COLO668 (cell line): ENCODE results near the gene RBX1.
A peak's percentile ranks its signal among the peaks of the same experiment; 100 is the strongest.

Source experiments
- DNase-seq: peaks from one replicate; lab custom pipeline; 2025; ENCODE audit not compliant: unreplicated experiment; lab: John Stamatoyannopoulos, UW

RBX1 gene

DNA sequence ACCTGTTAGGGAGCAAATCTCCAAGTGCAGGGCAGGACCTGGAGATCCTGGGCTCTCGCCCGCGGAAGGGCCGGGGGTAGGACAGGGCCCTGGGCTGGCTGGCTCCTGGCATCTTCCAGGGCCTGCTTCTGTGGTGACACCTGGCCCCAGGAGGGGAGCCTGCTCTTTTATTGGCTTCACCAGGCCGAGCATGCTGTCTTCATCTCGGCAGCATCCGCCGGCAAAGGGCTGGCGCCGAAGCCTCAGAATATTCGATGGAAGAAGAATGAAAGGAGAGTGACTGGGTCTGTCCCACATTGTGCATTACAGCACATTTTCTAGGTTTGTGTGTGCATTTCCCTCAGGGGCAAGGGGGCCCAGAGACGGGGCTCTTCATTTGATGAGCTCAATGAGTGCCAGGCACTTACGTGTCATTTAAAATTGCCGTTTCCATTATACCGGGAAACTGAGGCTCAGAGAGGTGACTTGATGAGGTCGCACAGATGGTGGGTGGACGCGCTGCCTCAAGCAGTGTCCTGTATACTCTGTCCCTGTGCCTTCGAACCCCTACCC is 70.0 kb downstream of the RBX1 start:
- no peak for DNase-seq

DNA sequence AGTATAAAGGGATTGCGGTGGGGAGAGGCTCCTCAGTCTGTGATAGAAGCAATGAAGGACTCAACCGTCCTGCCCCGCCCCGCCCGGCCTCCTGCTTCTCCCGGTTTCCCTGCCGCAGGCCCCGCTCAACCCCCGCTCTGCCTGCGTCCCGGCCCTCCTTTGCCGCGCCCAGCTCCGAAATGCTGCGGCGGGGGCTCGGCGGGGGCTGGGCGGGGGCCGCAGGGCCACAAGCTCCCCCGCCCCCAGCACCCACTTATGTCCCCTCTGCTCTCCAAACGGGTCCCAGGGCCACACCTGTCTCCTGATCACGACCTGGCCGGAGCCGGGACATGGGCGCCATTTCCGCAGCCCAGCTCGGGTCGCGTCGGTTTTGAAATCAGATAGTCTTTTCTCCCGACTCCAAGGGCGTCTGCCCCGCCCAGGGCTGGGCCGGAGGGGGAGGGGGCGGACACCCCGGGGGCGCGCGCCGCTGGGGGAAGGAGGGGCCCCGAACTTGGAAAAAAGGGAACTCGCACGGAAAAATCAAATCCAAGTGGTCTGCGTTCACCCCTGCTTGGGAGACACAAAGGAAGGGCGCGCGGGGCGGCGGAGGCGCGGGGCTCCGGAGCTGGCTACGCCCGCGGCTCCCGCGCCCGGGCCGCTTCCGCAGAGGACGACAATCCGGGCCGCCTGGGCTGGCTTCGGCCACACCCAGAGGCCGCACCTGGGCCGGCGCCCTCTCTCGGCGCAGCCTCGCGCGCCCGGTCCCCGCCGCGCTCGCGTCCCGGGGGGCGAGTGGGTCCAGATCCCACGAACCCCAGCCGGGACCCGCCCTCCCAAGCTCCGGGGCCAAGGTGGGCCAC is 70.7 kb downstream of the RBX1 start:
- DNase-seq: peak; percentile 76

DNA sequence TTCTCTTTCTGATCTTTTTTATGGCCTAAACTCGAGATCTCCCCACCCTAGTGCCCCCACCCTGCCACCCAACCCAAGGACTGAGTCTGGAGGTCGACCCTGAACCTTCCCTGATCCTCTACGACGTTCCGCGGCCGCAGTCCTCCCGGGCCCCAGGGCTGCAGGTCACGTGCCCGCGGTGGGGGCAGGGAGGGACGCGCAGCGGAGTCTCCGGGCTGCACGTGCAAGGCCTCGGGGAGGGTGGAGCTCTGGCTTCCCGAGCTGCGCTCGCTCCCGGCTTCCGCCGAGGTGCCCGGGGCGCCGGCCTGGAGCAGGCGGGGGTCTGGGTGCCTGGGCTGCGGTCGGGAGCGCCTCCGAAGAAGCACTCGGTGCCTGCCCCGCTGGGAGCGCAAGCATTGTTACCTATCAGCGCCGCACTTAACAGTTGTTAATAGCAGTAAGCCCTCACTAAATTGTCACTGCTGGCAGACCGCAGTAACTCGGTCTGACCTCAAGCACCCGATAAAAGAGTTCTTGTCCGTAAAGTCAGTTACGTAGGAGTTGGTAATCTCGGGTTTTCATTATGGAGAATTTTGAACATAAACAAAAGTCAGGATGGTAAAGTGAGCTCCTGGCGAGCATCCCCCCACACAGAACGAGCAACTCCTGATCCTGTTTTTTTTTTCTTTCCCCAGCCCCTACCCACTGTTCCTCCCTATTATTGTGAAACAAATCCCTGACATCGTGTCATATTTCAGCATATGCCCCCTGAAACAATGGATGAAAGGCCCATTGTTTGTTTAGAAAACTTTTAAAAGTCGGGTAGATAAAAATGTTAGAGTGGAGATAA is 71.5 kb downstream of the RBX1 start:
- DNase-seq: peak; percentile 93
